GM19455 (cell line): ENCODE results near the gene EPX.

Source experiments
- ATAC-seq: cut with Tn5 transposase; IDR thresholded peaks from one replicate; pipeline ENCODE4 v1.9.1; 2021; ENCODE audit not compliant: unreplicated experiment

The EPX gene

DNA sequence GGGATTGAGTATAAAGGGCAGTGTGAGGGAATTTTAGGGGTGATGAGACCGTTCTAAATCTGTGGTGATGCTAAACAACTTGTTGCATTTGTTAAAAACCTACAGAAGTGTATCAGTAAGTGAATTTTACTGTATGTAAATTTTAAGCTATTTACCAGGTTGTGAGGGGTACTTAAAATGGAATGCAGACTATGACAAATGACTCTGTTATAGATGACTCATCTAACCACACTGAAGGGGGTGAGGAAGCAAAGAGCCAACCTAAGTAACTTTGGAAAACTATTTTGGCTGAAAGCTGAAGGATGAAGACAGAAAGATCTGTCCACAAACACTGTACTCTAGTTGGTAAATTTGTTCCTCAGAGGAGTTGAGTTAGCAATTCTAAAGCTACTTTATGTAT is 31.8 kb downstream of the EPX start:
- no peak for ATAC-seq

DNA sequence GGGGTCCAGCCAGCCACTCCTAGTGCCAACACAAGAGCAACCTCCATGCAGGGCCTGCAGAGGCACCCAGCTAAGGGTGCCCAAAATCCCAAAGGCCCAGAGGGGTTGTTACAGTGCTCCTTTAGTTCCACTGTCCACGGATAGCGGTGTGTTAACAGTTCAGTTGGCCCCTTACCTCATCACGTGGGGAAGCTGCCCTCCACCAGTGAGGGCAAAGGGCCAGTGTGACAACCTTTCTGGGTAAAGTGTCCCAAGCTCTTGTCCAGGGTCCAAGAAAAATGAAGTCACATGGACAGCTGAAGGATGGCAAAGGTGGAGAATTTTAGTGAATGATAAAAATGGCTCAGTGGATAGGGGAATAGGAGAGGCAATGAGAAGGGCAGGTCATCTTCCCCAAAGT is 35.2 kb downstream of the EPX start:
- no peak for ATAC-seq

DNA sequence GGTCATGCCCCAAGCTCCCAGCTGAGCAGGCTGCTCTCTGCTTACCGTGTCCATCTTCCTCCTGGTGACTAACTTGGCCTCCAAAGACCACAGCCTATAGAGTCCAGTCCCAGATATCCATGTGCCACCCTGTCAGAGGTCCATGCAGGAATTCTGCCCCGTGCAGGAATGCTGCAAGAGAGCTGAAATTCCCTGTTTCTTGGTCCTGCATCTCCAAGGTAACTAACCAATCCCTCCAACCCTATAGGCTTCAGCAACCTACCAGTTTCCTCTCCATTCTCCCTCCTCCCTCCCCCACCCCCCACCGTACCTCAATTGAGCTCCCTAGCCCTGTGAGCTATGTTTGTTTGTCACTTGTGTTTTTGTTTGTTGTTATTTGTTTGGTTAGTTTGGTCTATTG is 36.2 kb downstream of the EPX start:
- no peak for ATAC-seq

DNA sequence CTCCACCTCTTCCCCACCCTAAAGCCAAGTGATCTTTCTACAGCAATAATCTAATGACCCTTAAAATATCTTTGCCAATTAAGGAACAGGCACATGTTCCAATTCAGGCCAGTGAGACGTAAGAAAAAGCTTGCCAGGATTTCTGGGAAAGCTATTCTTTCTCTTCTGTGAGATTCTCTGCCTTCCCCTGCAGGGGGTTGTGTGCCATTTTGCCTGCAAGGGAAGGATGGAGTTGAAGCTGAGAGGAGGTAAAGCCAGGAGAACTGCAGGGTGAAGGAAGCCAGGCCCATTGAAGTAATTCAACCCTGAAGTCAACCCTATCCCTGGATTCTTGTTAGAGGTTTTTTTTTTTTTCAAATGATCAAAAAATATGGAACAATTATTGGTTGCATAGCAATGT is 36.9 kb downstream of the EPX start:
- no peak for ATAC-seq

DNA sequence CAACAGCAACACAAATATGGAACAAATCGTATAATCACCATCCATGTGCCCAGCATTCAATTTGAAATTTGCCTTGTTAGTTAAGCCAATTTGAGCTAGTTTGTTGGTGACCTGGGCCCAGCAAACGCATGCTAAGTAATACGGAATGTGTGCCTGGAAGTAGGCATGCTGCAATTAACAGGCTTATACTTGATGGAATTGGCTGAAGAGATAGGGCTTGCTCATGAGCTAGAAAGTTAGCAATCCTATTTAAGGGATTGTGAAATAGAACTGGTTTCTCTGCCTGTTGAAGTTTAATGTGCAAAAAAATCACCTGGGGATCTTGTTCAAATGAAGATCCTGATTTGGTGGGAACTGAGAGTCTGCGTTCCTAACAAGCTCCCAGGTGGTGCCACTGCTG is 37.4 kb downstream of the EPX start:
- ATAC-seq, result no peak

DNA sequence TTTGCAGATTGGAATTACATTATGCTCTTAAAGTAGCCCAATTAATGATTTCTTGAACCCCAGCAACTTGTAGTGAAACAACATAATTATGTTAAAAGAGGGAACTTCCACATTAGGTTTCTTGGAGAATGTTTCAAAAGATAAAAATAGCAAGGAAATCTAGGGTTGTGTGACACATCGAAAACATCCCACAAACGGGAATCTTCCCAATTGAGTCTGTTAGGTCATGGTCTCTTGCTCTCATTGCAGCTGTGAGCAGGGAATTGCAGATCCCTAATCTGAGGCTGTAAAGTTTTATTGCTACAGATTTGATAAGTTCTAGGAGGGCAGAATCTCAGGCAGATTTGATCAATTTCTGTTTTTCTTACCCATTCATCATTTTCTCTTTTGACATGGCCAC is 39.1 kb downstream of the EPX start:
- ATAC-seq, result no peak

DNA sequence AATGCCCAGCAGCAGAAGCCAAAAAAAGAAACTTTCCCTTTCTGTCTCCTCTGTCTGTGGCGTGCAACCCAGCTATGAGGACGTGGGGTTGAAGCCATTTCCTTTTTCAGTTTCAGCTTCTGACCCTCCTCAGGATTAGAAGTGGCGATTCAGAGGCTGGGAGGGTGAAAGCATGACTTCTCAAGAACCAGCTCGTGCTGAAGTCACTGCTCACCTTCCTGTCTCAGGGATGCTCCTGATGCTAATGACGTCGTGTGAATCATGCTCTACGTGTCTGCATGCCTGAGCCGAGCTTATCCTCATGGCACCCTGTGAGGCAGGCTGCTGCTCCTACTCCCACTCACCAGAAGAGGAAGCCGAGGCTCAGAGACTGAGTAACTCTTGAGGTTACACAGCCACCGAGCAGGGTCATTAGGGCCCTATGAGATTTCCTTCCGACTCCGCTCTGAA is 40.2 kb downstream of the EPX start:
- ATAC-seq, result peak; percentile 56

DNA sequence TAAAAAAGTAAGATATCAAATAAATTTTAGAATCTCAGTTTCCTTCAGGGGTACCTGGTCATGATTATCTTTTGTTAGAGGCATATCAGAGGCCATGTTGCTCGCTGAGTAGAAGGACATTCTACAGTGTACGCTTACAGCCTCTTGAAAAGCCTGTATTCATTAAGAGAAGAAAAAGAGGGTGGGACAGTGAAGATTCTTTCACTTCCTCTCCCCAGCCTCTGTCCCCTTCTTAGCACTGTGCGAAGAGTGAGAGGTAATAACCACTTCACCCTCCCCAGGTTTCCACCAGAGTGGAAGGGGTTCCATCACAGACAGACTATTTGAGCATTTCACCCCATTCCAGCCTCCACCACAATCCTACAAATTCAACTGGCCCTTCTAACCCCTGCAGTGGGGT is 41.0 kb downstream of the EPX start:
- peak; percentile 66 for ATAC-seq

DNA sequence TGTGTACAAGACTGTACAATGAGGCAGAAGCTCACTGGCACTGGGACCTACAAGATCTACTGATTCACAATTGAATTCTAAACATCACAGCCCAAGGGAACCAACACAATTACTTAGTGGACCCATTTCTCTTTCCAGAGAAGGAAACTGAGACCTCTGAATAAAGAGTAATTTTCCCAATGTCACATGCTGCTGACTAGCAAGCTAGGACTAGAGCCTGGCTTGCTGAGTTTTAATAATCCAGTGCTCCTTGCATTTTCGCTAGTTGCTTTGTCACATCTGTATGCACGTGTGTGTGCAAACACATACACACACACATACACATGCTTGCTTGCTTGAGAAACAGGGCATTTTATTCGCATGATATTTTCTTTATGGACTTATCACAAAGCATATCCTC is 42.0 kb downstream of the EPX start:
- no peak for ATAC-seq

DNA sequence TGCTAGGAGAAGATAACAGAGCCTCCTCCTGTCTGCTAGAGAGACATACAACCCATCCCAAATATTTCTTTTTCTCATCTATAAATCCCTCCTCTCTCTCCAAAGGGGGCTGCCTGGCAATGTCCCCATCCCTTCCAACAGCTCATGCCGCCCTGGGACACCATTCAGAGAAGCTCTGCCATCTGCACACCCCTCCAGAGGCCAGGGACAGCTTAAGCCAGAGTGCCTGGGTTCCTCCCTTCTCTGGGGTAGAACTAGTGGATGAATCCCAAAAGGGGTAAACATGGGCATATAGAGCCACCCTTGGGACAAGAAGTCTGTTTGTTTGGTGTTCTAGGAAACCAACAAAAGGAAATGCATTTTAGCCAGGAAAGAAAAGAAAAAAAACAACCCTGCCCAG is 43.3 kb downstream of the EPX start:
- ATAC-seq, result no peak

DNA sequence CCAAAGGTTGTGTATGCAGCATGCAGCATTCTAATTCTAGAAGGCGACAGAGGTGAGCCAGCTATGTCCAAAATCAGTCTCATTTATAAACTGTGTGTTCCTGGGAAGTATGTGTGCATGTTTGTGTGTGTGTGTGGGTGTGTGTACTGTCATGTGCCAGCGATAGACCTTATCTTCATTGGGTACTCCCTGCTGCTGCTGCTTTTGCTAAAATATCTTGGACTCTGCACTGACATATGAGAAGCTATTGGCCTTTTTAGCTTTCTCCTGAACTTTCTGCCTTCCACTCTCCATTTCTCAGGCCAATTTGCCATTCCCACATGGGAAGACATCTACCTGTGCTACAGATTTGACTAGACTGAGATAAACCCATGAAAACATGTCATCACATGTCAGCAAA is 43.9 kb downstream of the EPX start:
- ATAC-seq, result no peak

DNA sequence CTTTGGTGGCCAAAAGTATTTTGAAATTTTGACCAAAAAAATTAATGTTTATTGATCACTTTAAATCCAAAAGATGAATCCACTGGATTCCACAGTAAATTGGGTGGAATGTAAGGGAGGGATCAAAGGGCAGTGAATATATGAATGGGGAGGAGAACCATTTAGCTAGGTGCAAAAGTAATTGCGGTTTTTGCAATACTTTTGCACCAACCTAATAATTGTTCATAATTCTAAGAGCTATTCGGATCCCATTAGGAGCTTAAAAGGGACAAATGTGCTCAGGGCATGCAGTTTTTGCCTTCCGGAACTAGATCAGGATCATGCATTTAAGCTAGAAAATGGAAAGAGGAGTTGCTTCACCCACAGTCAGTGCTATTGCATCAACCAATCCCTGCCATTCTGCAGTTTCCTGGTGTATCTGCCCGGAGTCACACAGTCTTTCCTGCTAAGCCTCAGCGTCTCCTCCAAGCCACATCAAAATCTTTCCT is 45.7 kb downstream of the EPX start, which contains the start of gene LPO:
LPO (plus strand) TSS at position 438 of the 488 bp plus-strand sequence. CDS start 4,396 bp downstream, outside the sequence.
- ATAC-seq, result no peak

DNA sequence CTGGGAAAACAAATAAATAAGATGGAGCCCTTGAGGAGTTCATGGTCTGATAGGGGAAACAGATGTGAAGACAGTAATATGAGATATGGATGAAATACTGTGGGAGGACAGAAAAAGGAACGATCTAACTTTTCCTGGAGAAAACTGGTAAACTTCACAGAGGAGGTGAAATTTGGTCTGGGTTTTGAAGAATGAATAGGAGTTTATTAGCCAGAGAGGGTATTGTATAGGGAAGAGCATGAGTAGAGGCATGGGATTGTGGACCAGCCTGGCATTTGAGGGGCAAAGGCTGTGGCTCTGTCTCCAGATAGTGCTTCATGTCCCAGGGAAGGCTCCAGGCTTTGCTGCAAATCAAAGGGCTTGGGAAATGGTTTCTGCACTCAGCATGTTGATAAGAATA is 47.5 kb downstream of the EPX start:
- no peak for ATAC-seq

DNA sequence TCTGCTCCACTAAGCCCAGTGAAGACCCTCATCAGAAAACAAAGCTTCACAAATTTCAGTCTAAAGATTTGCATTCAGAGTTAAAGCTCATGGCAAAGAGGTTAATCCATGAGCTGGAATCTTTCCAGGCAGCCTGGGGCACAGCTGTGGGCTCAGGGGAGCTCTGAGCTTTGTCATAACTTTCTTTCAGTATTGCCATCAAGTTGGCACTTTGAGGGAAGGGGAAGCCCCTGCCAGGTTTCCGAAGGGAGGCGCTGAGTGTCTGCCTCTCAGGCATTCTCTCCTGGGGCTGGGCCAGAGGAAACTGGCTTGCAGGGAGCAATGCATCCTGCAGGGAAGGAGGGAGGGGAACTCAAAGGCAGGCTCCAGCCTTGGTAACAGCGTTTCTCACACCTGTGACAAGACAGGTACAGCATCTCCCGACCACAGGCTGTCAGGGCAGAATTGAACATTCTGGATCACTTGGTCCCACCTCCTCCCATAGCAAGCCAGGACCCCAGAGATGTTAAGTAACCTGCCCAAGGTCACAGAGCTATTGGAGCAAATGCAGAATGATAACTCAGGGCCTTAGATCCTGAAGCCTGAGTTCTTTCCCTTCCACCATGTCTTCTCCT is 49.8 kb downstream of the EPX start:
- ATAC-seq, result no peak

DNA sequence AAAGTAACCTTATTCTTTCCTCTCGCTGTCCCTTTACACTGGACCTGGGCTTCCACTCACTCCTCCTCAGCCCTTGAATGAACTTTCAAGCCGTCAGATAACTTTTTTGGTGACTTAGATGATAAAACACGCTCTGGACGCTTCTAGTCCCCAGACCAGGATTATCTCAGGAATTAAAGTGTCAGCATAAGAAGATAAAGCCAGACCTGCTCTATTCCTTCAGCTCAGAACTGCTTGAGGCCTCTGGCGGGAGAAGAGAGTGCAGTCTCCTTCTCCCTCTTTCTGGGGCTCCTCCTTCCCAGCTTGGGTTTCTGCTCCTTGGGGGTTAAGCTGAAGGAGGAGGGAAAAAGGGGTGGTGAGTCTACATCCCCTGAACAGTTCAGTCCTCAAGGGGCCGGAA is 52.4 kb downstream of the EPX start:
- ATAC-seq, result no peak

DNA sequence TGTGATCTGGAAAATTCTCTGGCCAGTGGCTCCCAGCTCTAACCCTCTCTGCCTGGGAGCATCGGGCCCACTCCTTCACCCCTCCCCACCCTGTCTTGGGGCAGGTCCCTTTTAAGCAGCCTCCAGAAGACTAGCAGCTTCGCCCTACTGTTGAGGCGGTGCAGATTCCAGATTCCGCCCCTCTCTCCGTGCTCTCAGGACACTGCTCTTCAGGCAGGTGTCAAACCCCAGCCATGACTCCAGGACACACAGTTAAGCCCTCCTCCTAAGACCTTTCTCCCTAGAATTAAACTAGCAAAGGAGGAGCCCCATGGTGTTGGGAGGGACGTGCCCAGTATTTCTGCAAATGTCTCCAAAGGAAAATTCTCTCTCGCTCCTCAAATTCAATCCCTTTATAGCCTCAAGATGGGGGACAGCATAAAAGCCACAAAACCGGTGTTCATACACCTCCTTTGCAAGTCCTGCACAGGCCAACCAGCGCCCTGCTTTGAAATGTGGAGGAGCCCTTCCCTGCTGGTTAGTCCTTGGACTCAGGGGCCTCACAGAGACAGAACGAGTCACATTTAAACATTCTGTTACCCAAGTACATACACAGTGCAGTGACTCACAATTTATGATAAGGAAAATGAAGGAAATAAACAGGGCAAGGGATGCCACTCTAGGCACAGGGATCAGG is 53.0 kb downstream of the EPX start:
- ATAC-seq, result no peak

DNA sequence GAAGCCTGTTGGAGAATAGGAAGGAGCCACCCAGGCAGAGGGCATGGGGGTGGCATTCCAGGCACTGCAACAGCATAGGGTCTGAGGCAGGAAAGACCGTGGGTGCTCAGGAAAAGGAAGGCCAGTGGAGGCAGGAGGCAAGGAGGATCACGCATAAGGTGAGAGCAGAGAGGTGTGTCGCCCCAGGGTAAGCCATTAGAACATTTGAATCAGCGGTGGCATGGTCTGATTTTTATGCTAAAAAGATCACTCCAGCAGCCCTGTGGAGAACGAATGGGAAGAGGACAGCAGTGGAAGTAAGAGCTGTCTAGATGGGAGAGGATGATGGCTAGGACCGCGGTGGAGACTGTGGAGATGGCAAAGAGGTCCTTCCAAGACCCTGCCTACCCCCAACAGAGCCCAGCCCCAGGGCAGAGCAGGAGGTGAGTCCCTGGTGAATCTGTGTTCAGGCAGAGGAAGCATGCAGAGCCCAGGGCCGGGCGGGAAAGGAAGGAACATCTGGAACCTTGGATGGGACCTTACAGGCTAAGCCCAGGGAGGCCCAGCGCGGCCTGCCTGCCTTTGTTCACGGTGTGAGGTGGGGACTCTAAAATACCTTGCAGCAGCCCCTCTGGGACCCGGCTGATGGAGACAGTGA is 53.7 kb downstream of the EPX start:
- ATAC-seq, result no peak

DNA sequence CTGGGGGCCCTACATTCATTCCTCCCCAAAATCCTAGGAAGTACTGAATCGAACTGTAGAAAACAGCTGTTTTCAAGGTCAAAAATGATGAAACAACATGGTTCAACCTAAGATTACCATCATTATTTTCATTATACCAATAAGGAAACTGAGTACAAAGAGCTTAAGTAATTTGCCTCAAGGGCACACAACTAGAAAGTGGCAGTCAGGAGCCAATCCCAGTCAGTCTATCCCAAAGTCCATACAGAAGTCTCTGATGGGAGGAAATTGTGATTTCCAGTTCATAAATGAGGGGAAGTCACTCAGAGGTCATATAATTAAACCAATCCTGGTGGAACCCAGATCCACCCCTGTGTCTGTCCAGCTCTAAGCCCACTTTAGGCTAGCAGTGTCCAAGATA is 54.3 kb downstream of the EPX start:
- no peak for ATAC-seq

DNA sequence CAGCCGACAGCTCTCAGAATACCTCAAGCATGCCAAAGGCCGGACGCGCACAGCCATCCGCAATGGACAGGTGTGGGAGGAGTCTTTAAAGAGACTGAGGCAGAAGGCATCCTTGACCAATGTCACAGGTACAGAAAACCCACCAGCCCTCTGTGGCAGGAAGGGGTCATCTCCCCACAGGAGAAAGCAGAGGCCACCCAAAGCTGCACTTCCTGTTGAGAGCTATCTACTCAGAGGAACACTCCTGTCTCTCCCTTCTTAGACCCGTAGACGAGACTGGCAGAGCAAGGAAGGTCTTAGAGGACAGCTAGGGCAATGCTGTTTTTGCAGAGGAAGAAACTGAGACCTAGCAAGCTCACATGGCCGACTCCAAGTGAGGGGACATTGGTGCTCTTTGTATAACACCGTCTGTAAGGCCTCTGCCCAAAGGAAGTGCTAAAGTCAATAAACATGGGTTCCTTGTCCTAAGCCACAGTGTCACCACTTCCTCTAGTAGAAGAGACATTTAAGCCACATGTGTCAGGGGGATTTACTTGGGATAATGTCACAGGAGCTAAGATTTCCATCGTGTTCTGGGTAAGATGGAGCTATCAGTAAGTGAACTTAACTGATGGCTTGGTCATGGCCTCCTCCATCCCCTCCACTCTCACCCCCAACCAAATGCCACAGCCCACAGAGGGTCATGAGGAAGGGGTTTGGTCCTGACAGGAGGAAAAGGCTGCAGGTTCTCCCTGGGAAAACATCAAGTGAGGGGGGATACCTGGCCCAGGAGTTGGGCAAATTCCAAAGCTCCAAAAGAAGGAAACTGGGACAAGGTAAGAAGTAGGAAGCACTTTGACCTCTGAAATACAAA is 55.2 kb downstream of the EPX start:
- ATAC-seq, result no peak

DNA sequence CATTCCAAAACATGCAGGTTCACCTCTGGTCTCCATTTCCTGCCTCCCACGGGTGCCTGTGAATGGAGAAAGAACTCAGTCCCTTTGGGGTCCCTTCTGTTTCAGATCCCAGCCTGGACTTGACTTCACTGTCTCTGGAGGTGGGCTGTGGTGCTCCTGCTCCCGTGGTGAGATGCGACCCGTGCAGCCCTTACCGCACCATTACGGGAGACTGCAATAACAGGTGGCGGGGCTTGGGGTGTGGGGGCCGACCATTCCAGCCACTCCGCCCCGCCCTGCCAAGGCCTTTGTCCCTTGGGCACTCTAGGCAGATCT is 56.4 kb downstream of the EPX start:
- no peak for ATAC-seq

DNA sequence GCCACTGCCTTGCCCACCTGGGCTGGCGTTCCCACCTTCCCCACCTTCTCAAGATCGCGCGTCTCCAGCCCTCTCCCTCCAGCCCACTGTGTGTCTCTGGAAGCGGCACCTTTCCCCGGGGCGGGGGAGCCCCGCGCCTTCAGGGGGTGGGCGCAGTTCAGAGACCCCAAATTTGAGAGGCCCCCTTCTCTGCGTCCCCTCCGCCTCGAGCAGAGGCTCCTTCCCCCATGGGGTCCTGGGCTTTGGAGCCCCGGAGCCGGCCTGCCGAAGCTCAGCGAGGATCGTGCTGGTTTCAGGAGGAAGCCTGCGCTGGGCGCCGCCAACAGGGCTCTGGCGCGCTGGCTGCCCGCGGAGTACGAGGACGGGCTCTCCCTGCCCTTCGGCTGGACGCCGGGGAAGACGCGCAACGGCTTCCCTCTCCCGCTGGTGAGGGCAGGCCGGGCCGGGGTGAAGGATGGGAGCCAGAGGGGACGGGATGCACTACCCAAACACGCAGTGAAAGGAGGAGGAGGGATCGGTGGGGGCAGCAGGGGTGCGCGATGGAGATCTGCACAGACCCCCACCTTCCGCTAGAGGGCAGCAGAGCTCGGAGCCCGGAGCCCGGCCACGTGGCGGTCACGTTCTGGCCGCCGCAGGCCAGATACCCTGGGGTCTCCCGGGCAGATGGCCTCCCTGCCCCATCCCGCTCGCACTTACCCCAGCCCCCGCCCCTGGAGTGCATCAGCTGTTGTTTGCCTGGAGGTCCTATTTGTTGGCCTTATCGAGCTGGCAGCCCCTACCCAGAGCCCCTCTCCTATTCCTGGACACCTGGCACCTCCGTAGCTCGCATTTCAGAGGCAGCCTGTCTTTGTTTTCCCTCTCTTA is 57.0 kb downstream of the EPX start:
- no peak for ATAC-seq
